Caco-2 (cell line): Measurements from ENCODE around the gene MRPL37. TPM values are rescaled to one million over a fixed set of nuclear protein-coding genes. Genes with fewer than 3 reads are reported as not detected.

ENCODE experiments used
- BruUV-seq: library from RNA; stranded (reverse); fragments of 400-500 nt; replicated peaks from 2 replicates; lab custom pipeline; 2021; lab: Mats Ljungman, UMichigan
- CTCF ChIA-PET: fragments of 300-600 bp; sonication (Branson Sonifier 250); formaldehyde crosslinking; loops from one replicate; lab custom pipeline; 2022; ENCODE audit warnings: antibody characterized with exemption; lab: Charles Lee
- POLR2A ChIA-PET: fragments of 300-600 bp; sonication (Branson Sonifier 250); formaldehyde crosslinking; loops from one replicate; lab custom pipeline; 2022; ENCODE audit warnings: antibody characterized with exemption; lab: Charles Lee
- DNase-seq, 2 experiments: peaks; one replicate each; pipeline versions ENCODE4 v3.0.0 to v3.0.0-alpha.2; 2020 to 2022
- H3K27me3 ChIP-seq: replicated peaks from 2 replicates; pipeline ENCODE4 v1.6.0; 2011; ENCODE audit warnings: low read length; ENCODE audit not compliant: control insufficient read depth, insufficient read depth
- H3K36me3 ChIP-seq: 2 replicates; pipeline ENCODE4 v1.5.1; 2011; ENCODE audit warnings: low read length; ENCODE audit not compliant: control insufficient read depth, insufficient read depth
- H3K4me1 ChIP-seq: fragments of 250-450 bp; sonication (Bioruptor Pico); 2 replicates; pipeline ENCODE4 v1.5.1; 2020; ENCODE audit warnings: mild to moderate bottlenecking
- H3K4me3 ChIP-seq: 2 replicates; pipeline ENCODE4 v1.5.1; 2011; ENCODE audit warnings: low read depth, mild to moderate bottlenecking, control low read depth, low read length
- H3K9me3 ChIP-seq: fragments of 250-450 bp; sonication (Bioruptor Pico); 2 replicates; pipeline ENCODE4 v1.5.1; 2020; ENCODE audit warnings: mild to moderate bottlenecking, moderate library complexity
- H3K27ac Mint-ChIP-seq: one replicate; pipeline ENCODE4 v1.8.0; 2022; ENCODE audit warnings: mixed read lengths; ENCODE audit not compliant: unreplicated experiment
- H3K27me3 Mint-ChIP-seq: one replicate; pipeline ENCODE4 v1.8.0; 2022; ENCODE audit warnings: mixed read lengths; ENCODE audit not compliant: insufficient read depth, unreplicated experiment
- H3K36me3 Mint-ChIP-seq: one replicate; pipeline ENCODE4 v1.8.0; 2022; ENCODE audit warnings: mild to moderate bottlenecking, mixed read lengths; ENCODE audit not compliant: insufficient read depth, unreplicated experiment
- H3K4me1 Mint-ChIP-seq: one replicate; pipeline ENCODE4 v1.8.0; 2022; ENCODE audit warnings: low read depth, mixed read lengths; ENCODE audit not compliant: unreplicated experiment
- H3K4me3 Mint-ChIP-seq: one replicate; pipeline ENCODE4 v1.8.0; 2022; ENCODE audit warnings: mild to moderate bottlenecking, moderate library complexity, mixed read lengths; ENCODE audit not compliant: unreplicated experiment
- H3K9me3 Mint-ChIP-seq: one replicate; pipeline ENCODE4 v1.8.0; 2022; ENCODE audit warnings: mixed read lengths; ENCODE audit not compliant: unreplicated experiment
- intact Hi-C: fragments of 100-400 bp; cut with micrococcal nuclease; formaldehyde crosslinking; loops from one replicate; pipeline ENCODE4 v1.10.0; 2022; ENCODE audit not compliant: unreplicated experiment
- total RNA-seq: library from RNA; stranded (reverse); gene quantifications from 2 replicates; pipeline ENCODE4 v1.2.3, GENCODE V29; 2022
- TF ChIP-seq, protein P1 (sequence below), 2 experiments: fragments of 200-600 bp in 1 of 2; IDR thresholded peaks; 1 replicate in 1 of 2; 2 replicates in 1 of 2; pipeline versions ENCODE4 v1.5.1 to v1.8.0; 2011 to 2022; ENCODE audit warnings: antibody characterized with exemption in 1 of 2, control low read depth in 1 of 2, inconsistent platforms in 1 of 2, low read depth in 1 of 2, low read length in 1 of 2, mild to moderate bottlenecking in 1 of 2, moderate library complexity in 1 of 2; ENCODE audit not compliant: insufficient read depth in 1 of 2, severe bottlenecking in 1 of 2, unreplicated experiment in 1 of 2

The MRPL37 gene
- total RNA-seq, 1 experiment from 2014 or later: 95.6 TPM

GRCh38 chr1:54257876-54258275 lies 57.9 kb downstream of the MRPL37 start:
- Histone ChIP-seq H3K36me3 (no peaks in the 10 kb centered on the region), H3K9me3 (no peaks in the 10 kb centered on the region), H3K4me3 (no peak overlapping the region), H3K4me1 (no peaks in the 10 kb centered on the region), H3K27me3 (no peaks in the 10 kb centered on the region)
- DNase-seq: no peak
- no peak overlapping the region for H3K4me3 Mint-ChIP-seq
- H3K36me3 Mint-ChIP-seq: no peaks in the 10 kb centered on the region
- CTCF ChIA-PET: no interaction called here
- no peaks in the 10 kb centered on the region for H3K9me3 Mint-ChIP-seq
- TF ChIP-seq, protein P1, sequence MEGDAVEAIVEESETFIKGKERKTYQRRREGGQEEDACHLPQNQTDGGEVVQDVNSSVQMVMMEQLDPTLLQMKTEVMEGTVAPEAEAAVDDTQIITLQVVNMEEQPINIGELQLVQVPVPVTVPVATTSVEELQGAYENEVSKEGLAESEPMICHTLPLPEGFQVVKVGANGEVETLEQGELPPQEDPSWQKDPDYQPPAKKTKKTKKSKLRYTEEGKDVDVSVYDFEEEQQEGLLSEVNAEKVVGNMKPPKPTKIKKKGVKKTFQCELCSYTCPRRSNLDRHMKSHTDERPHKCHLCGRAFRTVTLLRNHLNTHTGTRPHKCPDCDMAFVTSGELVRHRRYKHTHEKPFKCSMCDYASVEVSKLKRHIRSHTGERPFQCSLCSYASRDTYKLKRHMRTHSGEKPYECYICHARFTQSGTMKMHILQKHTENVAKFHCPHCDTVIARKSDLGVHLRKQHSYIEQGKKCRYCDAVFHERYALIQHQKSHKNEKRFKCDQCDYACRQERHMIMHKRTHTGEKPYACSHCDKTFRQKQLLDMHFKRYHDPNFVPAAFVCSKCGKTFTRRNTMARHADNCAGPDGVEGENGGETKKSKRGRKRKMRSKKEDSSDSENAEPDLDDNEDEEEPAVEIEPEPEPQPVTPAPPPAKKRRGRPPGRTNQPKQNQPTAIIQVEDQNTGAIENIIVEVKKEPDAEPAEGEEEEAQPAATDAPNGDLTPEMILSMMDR (IDR thresholded peaks at IDR 0.05; ENCODE audit: insufficient read depth in 1 of 2, low read depth in 1 of 2, low read length in 1 of 2, severe bottlenecking in 1 of 2, unreplicated experiment in 1 of 2): no peak
- POLR2A ChIA-PET: no interaction called here
- no peaks in the 10 kb centered on the region for H3K27me3 Mint-ChIP-seq
- H3K4me1 Mint-ChIP-seq: no peaks in the 10 kb centered on the region
- intact Hi-C loops: no loop called here
- H3K27ac Mint-ChIP-seq: no peak overlapping the region
- no TSS peak for BruUV-seq

DNA sequence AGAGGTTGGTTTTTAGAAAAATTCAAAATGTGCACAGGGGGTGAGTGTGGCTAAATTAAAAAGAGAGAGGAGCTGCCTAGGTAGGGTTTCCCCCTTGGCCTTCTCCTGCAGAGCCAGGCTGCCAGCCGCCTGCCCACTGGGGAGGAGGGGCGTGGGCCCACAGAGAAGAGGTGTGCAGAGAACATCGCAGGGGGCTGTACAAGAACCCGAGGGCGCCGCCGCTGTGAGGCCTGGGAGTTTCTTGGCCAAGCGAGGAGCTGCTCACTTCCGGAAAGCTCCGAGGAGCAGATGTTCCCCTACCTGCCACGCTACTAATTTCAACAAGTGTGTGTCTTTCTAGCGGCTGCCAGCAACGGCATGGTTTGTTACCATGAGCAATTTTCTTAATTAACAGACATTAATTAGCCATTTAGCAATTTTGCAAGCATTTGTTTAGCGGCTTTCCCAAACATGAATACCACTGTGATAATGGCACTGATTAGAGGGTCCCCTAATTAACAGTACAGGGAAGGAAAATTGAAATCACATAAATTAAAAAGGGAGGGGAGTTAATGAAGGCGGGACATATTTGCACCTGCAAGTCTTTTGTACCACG lies 59.7 kb downstream of the MRPL37 start:
- DNase-seq: no peak
- ChIA-PET CTCF (no interaction called here), POLR2A (no interaction called here)
- Mint-ChIP-seq H3K27me3 (no peaks in the 10 kb centered on the region), H3K27ac (no peak overlapping the region), H3K4me3 (no peak overlapping the region), H3K36me3 (no peaks in the 10 kb centered on the region), H3K4me1 (no peaks in the 10 kb centered on the region), H3K9me3 (no peaks in the 10 kb centered on the region)
- Histone ChIP-seq H3K4me3 (no peak overlapping the region), H3K4me1 (no peaks in the 10 kb centered on the region), H3K9me3 (no peaks in the 10 kb centered on the region), H3K36me3 (no peaks in the 10 kb centered on the region), H3K27me3 (no peaks in the 10 kb centered on the region)
- intact Hi-C loops: no loop called here
- BruUV-seq: no TSS peak
- TF ChIP-seq, protein P1 (IDR thresholded peaks at IDR 0.05; ENCODE audit: insufficient read depth in 1 of 2, low read depth in 1 of 2, low read length in 1 of 2, severe bottlenecking in 1 of 2, unreplicated experiment in 1 of 2): no peak

GRCh38 chr1:54260810-54261209 lies 60.8 kb downstream of the MRPL37 start:
- CTCF ChIA-PET: no interaction called here
- Mint-ChIP-seq H3K27me3 (no peaks in the 10 kb centered on the region), H3K36me3 (no peaks in the 10 kb centered on the region), H3K4me3 (no peak overlapping the region), H3K27ac (no peak overlapping the region), H3K9me3 (no peaks in the 10 kb centered on the region), H3K4me1 (no peaks in the 10 kb centered on the region)
- Histone ChIP-seq H3K9me3 (no peaks in the 10 kb centered on the region), H3K4me1 (no peaks in the 10 kb centered on the region), H3K36me3 (no peaks in the 10 kb centered on the region), H3K4me3 (no peak overlapping the region), H3K27me3 (no peaks in the 10 kb centered on the region)
- TF ChIP-seq, protein P1 (IDR thresholded peaks at IDR 0.05; ENCODE audit: insufficient read depth in 1 of 2, low read depth in 1 of 2, low read length in 1 of 2, severe bottlenecking in 1 of 2, unreplicated experiment in 1 of 2): no peak
- no TSS peak for BruUV-seq
- intact Hi-C loops: no loop called here
- POLR2A ChIA-PET: no interaction called here
- DNase-seq: no peak
